Loucy (cell line): ENCODE measurements around the gene ATP5PD.

Experiments
- H2AFZ ChIP-seq: fragments of 200-600 bp; sonication (generic); 2 replicates; pipeline ENCODE4 v1.6.0; 2016; ENCODE audit warnings: antibody characterized with exemption, mild to moderate bottlenecking, low read length, moderate library complexity
- H3F3A ChIP-seq: fragments of 200-600 bp; 2 replicates; pipeline ENCODE4 v1.6.0; 2016; ENCODE audit warnings: antibody characterized with exemption, low read depth, mild to moderate bottlenecking
- H3K27me3 ChIP-seq: fragments of 200-600 bp; sonication (generic); 2 replicates; pipeline ENCODE4 v1.6.1; 2014; ENCODE audit warnings: low read length, mild to moderate bottlenecking; ENCODE audit not compliant: insufficient read depth, poor library complexity, severe bottlenecking
- H3K36me3 ChIP-seq: fragments of 200-600 bp; sonication (generic); 2 replicates; pipeline ENCODE4 v1.6.1; 2016; ENCODE audit warnings: low read length; ENCODE audit not compliant: insufficient read depth
- H3K4me1 ChIP-seq: fragments of 200-600 bp; sonication (generic); 2 replicates; pipeline ENCODE4 v1.5.1; 2014; ENCODE audit warnings: low read length, mild to moderate bottlenecking; ENCODE audit not compliant: insufficient read depth, poor library complexity, severe bottlenecking
- H3K4me2 ChIP-seq: fragments of 200-600 bp; sonication (generic); 2 replicates; pipeline ENCODE4 v1.6.0; 2014; ENCODE audit warnings: antibody characterized with exemption, low read length, low read depth, mild to moderate bottlenecking; ENCODE audit not compliant: poor library complexity, severe bottlenecking
- H3K4me3 ChIP-seq: fragments of 200-600 bp; sonication (generic); 2 replicates; pipeline ENCODE4 v1.5.1; 2014; ENCODE audit warnings: low read length, mild to moderate bottlenecking, mixed read lengths; ENCODE audit not compliant: poor library complexity, severe bottlenecking
- H3K79me2 ChIP-seq: fragments of 200-600 bp; sonication (generic); 2 replicates; pipeline ENCODE4 v1.6.1; 2014; ENCODE audit warnings: low read length; ENCODE audit not compliant: insufficient read depth
- H3K9ac ChIP-seq: fragments of 200-600 bp; sonication (generic); 2 replicates; pipeline ENCODE4 v1.6.0; 2014; ENCODE audit warnings: mild to moderate bottlenecking, low read depth, low read length, moderate library complexity; ENCODE audit not compliant: poor library complexity, severe bottlenecking
- H3K9me2 ChIP-seq: fragments of 200-600 bp; sonication (generic); replicated peaks from 2 replicates; pipeline ENCODE4 v1.6.1; 2016; ENCODE audit warnings: low read depth, low read length, mixed read lengths
- H3K9me3 ChIP-seq: fragments of 200-600 bp; sonication (generic); 2 replicates; pipeline ENCODE4 v1.6.1; 2014; ENCODE audit warnings: mild to moderate bottlenecking, antibody characterized with exemption, low read length, low read depth; ENCODE audit not compliant: insufficient read depth
- H4K20me1 ChIP-seq: fragments of 200-600 bp; sonication (generic); 2 replicates; pipeline ENCODE4 v1.6.0; 2014; ENCODE audit warnings: antibody characterized with exemption, low read length, mild to moderate bottlenecking; ENCODE audit not compliant: insufficient read depth, poor library complexity, severe bottlenecking
- CTCF ChIP-seq: fragments of 200-600 bp; sonication (generic); conservative IDR thresholded peaks from 2 replicates; pipeline ENCODE4 v1.5.1; 2014; ENCODE audit warnings: mild to moderate bottlenecking, antibody characterized with exemption, low read length
- EZH2phosphoT487 ChIP-seq: fragments of 200-600 bp; IDR thresholded peaks from 2 replicates; pipeline ENCODE4 v1.6.1; 2018; ENCODE audit warnings: antibody characterized with exemption, mild to moderate bottlenecking, moderate library complexity, borderline replicate concordance

The ATP5PD gene

GRCh38 chr17:75019146-75019545 is 27.6 kb downstream of the ATP5PD start:
- Histone ChIP-seq H3K4me3 (no peak overlapping the region), H3K4me1 (peaks cover 4% of the 10 kb centered on the region), H3K9me2 (no peaks in the 10 kb centered on the region), H4K20me1 (no peaks in the 10 kb centered on the region), H3K4me2 (no peak overlapping the region), H3K79me2 (peaks cover 8% of the 10 kb centered on the region; the same call in 1 of the 2 replicates), H3K36me3 (peaks cover 13% of the 10 kb centered on the region; the same call in 1 of the 2 replicates), H3K9ac (no peak overlapping the region), H3K9me3 (no peaks in the 10 kb centered on the region), H3F3A (no peaks in the 10 kb centered on the region), H2AFZ (no peak overlapping the region), H3K27me3 (no peaks in the 10 kb centered on the region)
- TF ChIP-seq CTCF: no peak
- TF ChIP-seq EZH2phosphoT487: no peak

- Histone ChIP-seq H3K36me3 (no peaks in the 10 kb centered on the region), H3K4me3 (peak overlapping the region; percentile 90), H3K9me2 (no peaks in the 10 kb centered on the region), H3K9me3 (no peaks in the 10 kb centered on the region), H4K20me1 (no peaks in the 10 kb centered on the region), H3K9ac (peak overlapping the region; percentile 86), H2AFZ (peak overlapping the region; percentile 97), H3F3A (peaks cover 9% of the 10 kb centered on the region; the same call in 1 of the 2 replicates), H3K4me1 (peaks cover 16% of the 10 kb centered on the region), H3K79me2 (peaks cover 20% of the 10 kb centered on the region; the same call in 1 of the 2 replicates), H3K4me2 (peak overlapping the region; percentile 82), H3K27me3 (no peaks in the 10 kb centered on the region)
- no peak for TF ChIP-seq EZH2phosphoT487
- TF ChIP-seq CTCF: no peak
These were observed 33.6 kb downstream of the ATP5PD start for GRCh38 chr17:75013092-75013559.

GRCh38 chr17:75012346-75013091 is 34.2 kb downstream of the ATP5PD start, which contains the start of gene MRPL58:
TSS of gene MRPL58 (plus strand) at chr17:75012670. CDS start at chr17:75012687, 17 bp downstream.
- no peaks in the 10 kb centered on the region for H3K27me3 ChIP-seq
- H3F3A ChIP-seq: peaks cover 9% of the 10 kb centered on the region; the same call in 1 of the 2 replicates
- H3K9me2 ChIP-seq: no peaks in the 10 kb centered on the region
- TF ChIP-seq CTCF (peak; percentile 30; the same call in 1 of the 2 replicates), EZH2phosphoT487 (no peak)
- H4K20me1 ChIP-seq: no peaks in the 10 kb centered on the region
- H3K9me3 ChIP-seq: no peaks in the 10 kb centered on the region
- peak within 1 kb of the TSS; percentile 90 for H3K4me2 ChIP-seq
- peaks cover 20% of the 10 kb centered on the region; the same call in 1 of the 2 replicates for H3K79me2 ChIP-seq
- peak within 1 kb of the TSS; percentile 86 for H3K9ac ChIP-seq
- no peaks in the 10 kb centered on the region for H3K36me3 ChIP-seq
- H3K4me1 ChIP-seq: peaks cover 16% of the 10 kb centered on the region
- H2AFZ ChIP-seq: peak within 1 kb of the TSS; percentile 97
- peak within 1 kb of the TSS; percentile 90 for H3K4me3 ChIP-seq
